Activated naive CD4-positive, alpha-beta T cell treated with anti-CD3 and anti-CD28 coated beads, Interleukin-2, amount 50 U/mL, for 72 hours (primary cell): ENCODE results near the gene RPL29. TPM values are rescaled to one million over a fixed set of nuclear protein-coding genes. Genes with fewer than 3 reads are reported as not detected.
"Not testable (repeated sequence)": the region's sequence is repeated elsewhere in the genome, so short reads cannot be mapped to it uniquely, and the experiment has no call there.

Experiments
- ATAC-seq, 2 donors: fragments of 150-1000 bp; cut with Tn5 transposase; 2 replicates each; pipeline ENCODE4 v1.10.0; 2021; ENCODE audit warnings: mild to moderate bottlenecking in 2 of 2, moderate library complexity in 2 of 2
- DNase-seq, 2 donors: peaks; one replicate each; pipeline ENCODE4 v3.0.0; 2021 to 2022; ENCODE audit warnings: low spot score in 2 of 2
- H3K27ac Mint-ChIP-seq, 2 donors: one replicate each; pipeline ENCODE4 v1.8.0; 2022; ENCODE audit warnings: mild to moderate bottlenecking in 2 of 2, mixed read lengths in 2 of 2
- H3K36me3 Mint-ChIP-seq, 2 donors: one replicate each; pipeline ENCODE4 v1.8.0; 2022; ENCODE audit warnings: mixed read lengths in 2 of 2
- H3K9me3 Mint-ChIP-seq, 2 donors: one replicate each; pipeline ENCODE4 v1.8.0; 2022; ENCODE audit warnings: mixed read lengths in 2 of 2
- total RNA-seq, 2 donors: library from RNA; stranded (reverse); gene quantifications; one replicate each; pipeline ENCODE4 v1.2.3, GENCODE V29; 2022

RPL29 gene
- total RNA-seq = 1,000 to 10,000 TPM; 1,489 to 1,761 TPM

DNA sequence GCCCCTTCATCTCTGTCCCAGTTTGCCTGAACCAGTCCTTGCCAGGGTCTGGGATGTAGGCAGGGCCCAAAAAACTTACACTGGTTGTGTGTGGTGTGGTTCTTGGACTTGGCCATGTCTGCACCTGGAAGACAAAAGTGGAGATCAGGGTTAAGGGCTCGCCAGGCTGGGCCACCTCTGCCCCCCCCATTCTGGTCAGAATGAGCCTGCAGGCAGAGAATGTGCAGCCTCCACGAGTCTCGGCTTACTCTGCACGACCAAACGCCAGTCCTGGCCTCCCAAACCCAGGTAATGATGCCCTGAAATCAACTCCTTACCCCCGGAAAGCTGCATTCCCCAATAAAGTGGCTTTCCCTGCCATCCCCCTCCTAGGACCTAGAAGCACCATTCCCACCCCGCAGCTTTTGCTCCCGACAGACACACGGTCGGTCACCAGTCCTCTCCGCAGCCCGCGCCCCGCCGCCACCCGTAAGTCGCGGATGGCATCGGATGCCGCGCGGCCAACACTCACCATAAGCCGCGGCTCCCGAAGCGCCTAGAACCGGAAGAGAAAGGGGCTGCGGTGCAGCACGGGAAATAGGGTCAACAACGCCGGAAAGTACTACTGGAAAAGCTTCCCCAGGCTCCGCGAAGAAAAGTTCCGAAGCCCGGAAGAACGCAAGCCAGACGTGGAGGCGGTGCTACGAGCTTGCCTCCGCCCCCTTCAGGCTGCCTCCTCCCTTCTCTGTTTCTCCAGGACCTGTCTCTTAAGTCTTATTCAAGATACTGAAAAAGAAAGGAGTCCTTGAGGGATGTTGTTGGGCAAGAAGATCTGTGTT, at the start of gene RPL29:
Gene RPL29 (minus strand): TSS at position 550 of the 818 bp plus-strand sequence. CDS start 434 bp downstream, at position 116.
- ATAC-seq (peak; percentile 92 to 96), DNase-seq (peak; percentile 90)
- no peaks in the 10 kb centered on the region for H3K9me3 Mint-ChIP-seq
- H3K27ac Mint-ChIP-seq = peak within 1 kb of the TSS; percentile 98 to 100
- H3K36me3 Mint-ChIP-seq = peaks cover 30 to 43% of the 10 kb centered on the region in 2 donors

DNA sequence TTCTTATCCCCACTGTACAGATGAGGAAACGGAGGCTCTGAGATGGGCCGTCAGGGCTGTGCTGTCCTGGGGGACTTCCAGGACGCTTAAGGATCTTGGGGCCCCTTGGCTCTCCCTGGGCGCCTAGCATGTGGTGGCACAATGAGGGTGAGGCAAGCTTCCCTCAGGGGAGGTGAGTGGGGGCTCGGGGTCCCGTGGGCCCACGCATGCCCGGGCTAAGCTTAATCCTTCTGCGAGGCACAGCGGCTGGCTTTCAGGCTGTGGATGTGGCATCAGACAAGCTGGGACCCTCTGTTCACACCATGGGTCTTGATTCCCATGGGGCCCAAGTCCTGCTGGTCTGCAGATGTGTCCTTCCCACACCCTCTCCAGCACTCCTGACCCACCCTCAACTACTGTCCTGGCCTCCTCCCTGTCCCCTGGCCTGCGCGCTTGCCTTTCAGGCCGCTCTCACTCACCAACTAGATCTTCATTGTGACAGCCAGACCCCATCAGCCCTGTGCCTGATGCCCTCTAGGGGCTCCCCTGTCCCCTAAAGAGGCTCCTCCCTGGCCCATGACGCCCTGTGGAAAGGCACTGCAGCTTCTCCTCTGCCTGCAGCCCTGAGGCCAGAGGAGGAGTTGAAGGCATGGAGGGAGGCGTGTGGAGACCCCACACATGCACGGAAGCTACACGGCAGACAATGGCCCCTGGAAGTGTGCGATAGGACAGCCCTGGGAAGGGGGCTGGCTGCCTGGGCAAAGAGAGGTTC, 49.3 kb upstream of the RPL29 start:
- Mint-ChIP-seq H3K27ac (peak overlapping the region; percentile 53 to 60), H3K9me3 (no peaks in the 10 kb centered on the region), H3K36me3 (no peaks in the 10 kb centered on the region)
- no peak for DNase-seq
- ATAC-seq = peak in 1 of 2 donors; percentile 12

DNA sequence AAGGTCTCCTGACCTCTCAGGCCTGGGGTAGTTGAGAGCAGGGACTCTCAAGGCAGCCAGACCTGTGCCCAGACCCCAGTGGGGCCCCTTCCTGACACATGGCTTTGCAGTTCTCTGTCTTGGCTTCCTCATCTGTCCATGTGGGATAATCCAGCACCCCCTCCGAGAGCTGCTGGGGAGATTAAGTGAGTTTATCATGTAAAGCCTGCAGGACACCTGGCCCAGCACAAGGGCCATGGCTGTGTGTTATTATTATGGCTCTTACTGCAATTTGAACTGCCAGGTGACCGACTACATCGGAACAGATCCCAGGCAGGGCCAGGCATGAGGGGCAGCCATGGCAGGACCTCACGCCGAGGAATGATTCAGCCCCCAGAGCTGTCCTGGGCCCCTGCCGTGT, 48.1 kb upstream of the RPL29 start:
- DNase-seq = no peak
- Mint-ChIP-seq H3K27ac (peak overlapping the region in 1 of 2 donors; percentile 75), H3K36me3 (no peaks in the 10 kb centered on the region), H3K9me3 (no peaks in the 10 kb centered on the region)
- no peak for ATAC-seq

DNA sequence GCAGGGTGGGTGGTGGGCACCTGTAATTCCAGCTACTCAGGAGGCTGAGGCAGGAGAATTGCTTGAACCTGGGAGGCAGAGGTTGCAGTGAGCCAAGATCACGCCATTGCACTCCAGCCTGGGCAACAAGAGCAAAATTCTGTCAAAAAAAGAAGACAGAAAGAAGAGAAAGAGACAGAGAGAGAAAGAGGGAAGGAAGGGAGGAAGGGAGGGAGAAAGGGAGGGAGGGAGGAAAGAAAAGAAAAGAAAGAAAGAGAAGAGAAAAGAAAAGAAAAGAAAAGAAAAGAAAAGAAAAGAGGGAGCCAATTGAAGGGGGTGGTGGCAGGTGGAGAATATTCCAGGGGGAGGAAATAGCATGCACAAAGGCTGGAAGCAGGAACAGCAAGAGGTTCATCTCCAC, 47.3 kb upstream of the RPL29 start:
- H3K36me3 Mint-ChIP-seq, ATAC-seq, DNase-seq, H3K9me3 Mint-ChIP-seq: not testable (repeated sequence)
- H3K27ac Mint-ChIP-seq = peak overlapping the region in 1 of 2 donors; percentile 37

DNA sequence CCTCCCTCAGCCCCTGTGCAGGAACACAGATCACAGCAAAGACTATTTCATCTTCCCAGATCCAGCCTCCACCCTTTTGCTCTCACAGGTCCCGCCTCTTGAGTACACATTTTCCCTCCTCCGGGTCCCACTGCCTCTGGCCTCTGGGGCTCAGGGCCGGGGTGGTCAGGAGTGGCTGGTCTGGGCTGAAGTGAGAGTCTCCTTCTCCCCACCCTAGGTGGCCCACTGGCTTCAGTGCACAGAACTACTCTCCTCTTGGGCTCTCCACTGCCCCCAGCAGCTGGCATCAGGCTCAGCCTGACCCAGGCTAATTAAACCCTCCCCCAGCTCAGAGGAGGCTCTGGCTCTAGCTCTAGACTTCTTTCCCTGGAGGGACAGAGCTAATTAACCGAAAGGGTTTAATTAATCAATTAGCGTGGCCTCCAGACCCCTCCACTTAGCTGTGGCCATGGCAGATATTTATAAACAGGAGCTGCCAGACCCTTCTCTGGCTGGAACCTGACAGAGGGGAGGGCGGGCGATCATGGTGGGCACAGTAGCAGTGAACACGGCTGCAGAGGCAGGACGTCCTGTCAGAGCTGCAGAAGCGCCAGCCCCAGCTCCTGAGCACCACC, 45.5 kb upstream of the RPL29 start:
- H3K36me3 Mint-ChIP-seq = no peaks in the 10 kb centered on the region
- ATAC-seq = no peak
- no peaks in the 10 kb centered on the region for H3K9me3 Mint-ChIP-seq
- peak overlapping the region; percentile 44 to 50 for H3K27ac Mint-ChIP-seq
- no peak for DNase-seq

DNA sequence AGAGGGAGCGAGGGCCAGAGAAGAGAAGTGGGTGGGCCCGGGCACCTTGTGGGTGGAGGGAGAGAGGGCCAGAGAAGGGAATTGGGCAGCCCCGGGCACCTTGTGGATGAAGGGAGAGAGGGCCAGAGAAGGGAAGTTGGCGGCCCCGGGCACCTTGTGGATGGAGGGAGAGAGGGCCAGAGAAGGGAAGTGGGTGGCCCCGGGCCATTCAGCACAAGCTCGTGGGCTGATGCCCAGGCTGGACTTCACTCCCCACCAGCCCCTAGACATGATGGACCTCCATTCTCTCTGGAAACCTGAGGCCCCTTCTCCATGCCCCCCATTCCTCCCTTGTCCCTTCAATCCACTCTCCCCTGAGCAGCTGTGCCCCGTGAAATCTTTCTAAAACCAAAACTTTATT, 44.9 kb upstream of the RPL29 start:
- Mint-ChIP-seq H3K9me3 (no peaks in the 10 kb centered on the region), H3K27ac (peak overlapping the region in 1 of 2 donors; percentile 50), H3K36me3 (no peaks in the 10 kb centered on the region)
- no peak for ATAC-seq
- no peak for DNase-seq

DNA sequence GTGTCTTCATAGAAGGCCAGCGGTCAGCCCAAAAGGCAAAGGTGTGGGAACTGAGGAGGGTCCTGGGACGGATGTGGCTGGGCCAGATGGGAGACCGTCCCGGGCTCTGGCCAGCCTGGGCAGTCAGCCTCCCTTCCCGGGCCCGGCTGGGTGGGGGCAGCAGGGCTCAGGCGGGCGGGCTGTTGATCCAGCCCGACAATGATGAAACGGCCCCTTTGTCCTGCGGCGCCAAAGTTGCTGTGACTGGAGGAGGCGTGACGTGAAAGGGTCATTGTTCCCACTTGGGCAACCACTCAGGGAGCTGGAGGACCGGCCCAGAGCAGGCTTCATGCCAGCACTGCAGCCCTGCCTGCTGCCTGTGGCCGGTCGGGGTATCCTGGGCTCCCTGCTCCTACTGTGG, 44.2 kb upstream of the RPL29 start:
- DNase-seq (no peak), ATAC-seq (no peak)
- Mint-ChIP-seq H3K27ac (no peak overlapping the region), H3K36me3 (no peaks in the 10 kb centered on the region), H3K9me3 (no peaks in the 10 kb centered on the region)

DNA sequence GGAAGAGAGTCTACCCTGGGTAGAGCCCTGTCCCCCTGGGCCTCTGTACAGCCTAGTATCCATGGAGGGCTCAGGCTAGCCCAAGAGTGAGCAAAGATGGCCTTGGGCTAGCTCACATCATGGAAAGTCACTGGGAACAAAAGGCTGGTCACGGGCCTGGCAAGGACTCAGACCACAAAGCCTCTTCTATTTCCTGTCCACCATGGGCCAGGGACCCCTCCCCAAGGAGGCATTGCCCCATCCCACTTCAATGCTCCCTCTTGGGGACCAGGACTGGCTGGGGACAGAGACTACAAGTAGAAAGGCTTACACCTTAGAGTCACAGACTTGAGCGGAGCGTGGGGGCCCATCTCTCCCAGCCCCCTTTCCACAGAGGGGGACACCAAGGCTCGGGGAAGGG, 43.7 kb upstream of the RPL29 start:
- no peaks in the 10 kb centered on the region for H3K9me3 Mint-ChIP-seq
- DNase-seq = no peak
- no peak overlapping the region for H3K27ac Mint-ChIP-seq
- no peaks in the 10 kb centered on the region for H3K36me3 Mint-ChIP-seq
- no peak for ATAC-seq

DNA sequence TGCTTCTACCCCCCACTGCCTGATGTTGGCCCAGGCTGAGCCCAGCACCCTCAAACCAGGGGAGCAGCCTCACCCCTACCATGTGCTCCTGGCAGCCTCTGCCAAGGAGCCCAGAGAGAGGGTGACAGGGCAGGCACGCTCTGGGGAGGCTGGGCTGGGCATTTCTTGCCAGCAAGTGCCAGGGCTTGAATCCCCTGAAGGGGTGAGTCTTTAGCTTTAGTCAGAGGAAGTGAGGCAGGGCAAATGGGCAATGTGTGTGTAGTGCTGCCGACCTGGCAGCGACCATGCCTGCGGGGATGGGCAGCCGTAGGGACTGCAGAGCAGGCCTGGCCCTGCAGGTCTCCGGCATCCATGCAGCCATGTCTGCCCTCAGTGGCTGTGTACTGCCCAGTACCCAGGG, 42.5 kb upstream of the RPL29 start:
- Mint-ChIP-seq H3K27ac (no peak overlapping the region), H3K9me3 (no peaks in the 10 kb centered on the region), H3K36me3 (no peaks in the 10 kb centered on the region)
- no peak for ATAC-seq
- DNase-seq = no peak

DNA sequence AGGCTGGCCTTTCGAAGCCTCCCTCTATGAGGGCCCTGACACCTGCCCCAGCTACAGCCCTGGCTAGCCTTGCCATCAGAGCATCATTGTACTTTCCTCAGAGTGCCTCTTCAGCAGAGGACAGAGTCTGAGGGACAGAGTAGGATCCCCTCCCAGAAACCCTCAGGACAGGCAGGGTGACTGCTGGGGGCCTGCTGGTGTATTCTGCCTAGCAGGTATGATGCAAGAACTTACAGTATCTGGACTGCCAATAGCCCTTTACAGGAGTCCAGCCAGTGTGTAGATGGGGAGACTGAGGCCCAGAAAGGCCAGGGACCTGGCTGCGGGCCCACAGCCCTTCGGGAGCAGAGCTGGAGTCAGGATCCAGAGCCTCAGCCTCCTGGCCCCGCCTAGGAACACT, 41.6 kb upstream of the RPL29 start:
- Mint-ChIP-seq H3K9me3 (no peaks in the 10 kb centered on the region), H3K36me3 (no peaks in the 10 kb centered on the region), H3K27ac (no peak overlapping the region)
- ATAC-seq (no peak), DNase-seq (no peak)

DNA sequence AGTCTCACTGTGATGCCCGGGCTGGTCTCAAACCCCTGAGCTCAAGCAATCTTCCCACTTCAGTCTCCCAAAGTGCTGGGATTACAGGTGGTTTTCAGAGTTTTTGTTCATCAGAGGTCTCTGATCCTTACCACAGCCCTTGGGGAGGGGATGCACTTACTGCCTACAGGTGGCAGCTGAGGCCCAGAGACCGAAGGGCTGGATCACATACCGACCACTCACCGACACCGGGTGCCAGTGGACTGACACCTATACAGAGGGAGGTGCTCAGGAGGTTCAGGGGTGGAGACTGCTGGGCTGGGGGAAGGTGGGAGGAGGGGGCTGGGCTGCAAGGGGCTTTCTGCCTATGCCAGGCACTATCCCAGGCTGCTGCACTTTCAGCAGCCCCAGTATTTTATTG, 41.1 kb upstream of the RPL29 start:
- Mint-ChIP-seq H3K9me3 (no peaks in the 10 kb centered on the region), H3K27ac (no peak overlapping the region), H3K36me3 (no peaks in the 10 kb centered on the region)
- peak in 1 of 2 donors; percentile 49 for ATAC-seq
- DNase-seq = no peak

DNA sequence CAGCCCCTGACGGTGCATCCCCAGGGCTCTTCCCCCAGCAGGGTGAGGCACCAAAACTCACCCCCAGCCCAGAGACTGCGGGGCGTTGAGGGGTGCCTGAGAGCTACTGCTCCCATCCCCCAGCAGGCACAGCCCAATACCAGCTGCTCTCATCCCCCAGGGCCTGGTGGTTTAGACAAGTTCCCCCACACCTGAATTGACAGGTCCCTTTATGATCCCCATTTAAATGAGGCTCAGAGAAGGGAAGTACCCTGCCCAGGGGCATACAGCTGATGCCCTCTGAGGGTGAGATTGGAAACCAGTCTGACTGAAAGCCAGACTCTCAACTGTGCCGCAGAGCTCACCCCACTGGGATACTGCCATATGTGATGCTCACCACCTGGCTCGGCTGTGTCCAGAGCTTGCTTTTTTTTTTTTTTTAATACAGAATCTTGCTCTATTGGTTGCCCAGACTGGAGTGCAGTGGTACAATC, 40.6 kb upstream of the RPL29 start:
- no peak for DNase-seq
- no peak overlapping the region for H3K27ac Mint-ChIP-seq
- ATAC-seq = peak in 1 of 2 donors; percentile 28
- no peaks in the 10 kb centered on the region for H3K36me3 Mint-ChIP-seq
- H3K9me3 Mint-ChIP-seq = no peaks in the 10 kb centered on the region

DNA sequence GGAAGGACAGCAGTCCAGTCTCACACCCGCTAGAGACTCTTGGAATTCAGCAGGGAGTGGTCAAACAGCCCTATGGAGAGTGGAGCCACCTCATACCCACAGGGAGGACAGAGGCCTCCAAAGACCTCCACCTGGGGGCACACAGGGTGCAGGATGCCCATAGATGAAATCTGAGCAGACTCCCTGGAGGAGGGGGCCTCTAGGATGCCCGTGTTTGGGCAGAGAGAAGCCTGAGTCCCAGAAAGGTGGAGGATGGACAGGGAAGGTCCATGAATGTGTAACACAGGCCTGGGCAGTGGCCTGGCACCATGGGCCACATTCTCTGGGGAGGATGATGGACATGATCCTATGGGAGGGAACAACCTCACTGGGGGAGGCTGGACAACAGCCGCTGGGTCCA, 39.0 kb upstream of the RPL29 start:
- H3K36me3 Mint-ChIP-seq = no peaks in the 10 kb centered on the region
- no peak for ATAC-seq
- H3K9me3 Mint-ChIP-seq = no peaks in the 10 kb centered on the region
- DNase-seq = no peak
- peak overlapping the region in 1 of 2 donors; percentile 23 for H3K27ac Mint-ChIP-seq

DNA sequence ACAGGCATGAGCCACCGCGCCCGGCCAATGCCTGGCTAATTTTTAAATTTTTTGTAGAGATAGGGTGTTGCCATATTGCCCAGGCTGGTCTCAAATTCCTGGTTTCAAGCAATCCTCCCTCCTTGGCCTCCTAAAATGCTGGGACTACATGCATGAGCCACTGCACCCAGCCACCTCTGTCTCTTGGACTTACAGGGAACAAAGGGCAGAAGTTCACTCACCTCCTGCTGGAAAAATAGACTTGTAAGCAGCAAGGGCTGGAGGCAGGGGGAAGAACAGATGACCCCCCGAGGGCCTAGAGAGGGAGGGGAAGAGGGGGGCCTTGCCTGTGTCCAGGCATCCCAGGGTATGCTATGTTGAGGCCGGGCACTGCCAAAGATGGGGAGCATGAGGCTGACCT, 38.5 kb upstream of the RPL29 start:
- ATAC-seq = no peak
- no peak for DNase-seq
- Mint-ChIP-seq H3K9me3 (no peaks in the 10 kb centered on the region), H3K36me3 (no peaks in the 10 kb centered on the region), H3K27ac (peak overlapping the region in 1 of 2 donors; percentile 23)

DNA sequence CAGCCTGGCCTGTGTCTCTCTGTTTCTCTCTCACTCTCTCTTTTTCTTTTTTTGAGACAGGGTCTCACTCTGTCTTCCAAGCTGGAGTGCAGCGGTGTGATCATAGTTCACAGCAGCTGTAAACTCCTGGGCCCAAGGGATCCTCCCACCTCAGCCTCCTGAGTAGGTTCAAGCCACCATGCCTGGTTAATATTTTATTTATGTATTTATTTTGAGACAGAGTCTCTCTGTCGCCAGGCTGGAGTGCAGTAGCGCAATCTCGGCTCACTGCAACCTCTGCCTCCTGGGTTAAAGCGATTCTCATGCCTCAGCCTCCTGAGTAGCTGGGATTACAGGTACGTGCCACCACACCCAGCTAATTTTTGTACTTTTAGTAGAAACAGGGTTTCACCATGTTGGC, 38.1 kb upstream of the RPL29 start:
- DNase-seq, H3K9me3 Mint-ChIP-seq, H3K36me3 Mint-ChIP-seq, ATAC-seq: not testable (repeated sequence)
- H3K27ac Mint-ChIP-seq = peak overlapping the region in 1 of 2 donors; percentile 23

DNA sequence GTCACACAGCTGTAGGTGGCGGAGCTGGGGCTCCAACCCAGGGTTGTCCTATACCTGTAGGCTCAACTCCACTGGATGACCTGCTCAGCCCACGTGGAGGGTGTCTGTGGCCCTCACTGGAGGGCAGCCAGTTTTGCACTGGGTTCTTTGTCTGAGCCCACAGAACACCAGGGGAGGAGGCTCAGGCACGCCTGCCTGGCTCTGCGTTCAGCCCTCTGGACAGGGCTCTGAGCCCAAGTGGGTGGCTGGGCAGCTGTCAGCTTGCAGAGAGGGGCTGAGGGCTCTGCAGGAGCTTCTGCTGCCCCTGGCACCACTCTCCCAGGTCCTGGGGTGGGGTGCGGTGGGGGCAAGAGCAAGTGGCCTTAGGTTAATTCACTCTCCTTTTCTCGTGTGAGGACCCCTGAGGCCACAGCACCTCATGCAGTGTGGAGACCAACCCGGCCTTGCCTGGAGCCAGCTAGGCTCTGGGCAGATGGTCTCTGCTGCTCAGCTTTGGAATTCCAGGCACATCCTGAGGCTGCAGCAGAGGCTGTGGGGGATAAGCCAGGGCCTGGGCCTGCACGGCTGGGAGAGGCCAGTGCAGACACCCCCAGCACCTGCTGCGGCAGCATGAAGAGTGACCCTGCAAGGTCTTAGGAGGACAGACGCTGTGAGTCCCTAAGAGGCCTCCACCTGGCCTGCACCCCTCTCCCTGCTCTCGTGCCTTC, 37.2 kb upstream of the RPL29 start:
- no peaks in the 10 kb centered on the region for H3K9me3 Mint-ChIP-seq
- H3K36me3 Mint-ChIP-seq = no peaks in the 10 kb centered on the region
- DNase-seq = no peak
- H3K27ac Mint-ChIP-seq = no peak overlapping the region
- ATAC-seq = no peak

DNA sequence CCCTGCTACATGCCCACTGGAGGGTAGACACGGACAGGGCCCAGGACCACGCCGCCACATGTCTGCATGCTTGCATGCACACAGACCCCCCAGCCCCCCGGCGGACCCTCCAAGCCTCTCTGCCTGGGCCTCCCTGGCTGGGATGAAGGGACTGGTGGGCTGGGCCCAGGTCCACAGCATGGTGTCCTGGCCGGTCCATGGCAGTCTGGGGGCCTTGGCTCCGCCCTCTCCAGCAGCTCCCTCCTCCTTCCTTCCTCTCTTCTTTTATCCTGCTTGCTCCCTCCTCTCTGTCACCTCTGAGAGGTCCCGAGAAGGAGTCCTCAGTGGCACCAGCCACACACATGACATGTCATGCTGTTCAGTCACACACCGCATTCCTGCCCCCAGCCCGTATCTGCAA, 36.2 kb upstream of the RPL29 start:
- Mint-ChIP-seq H3K36me3 (no peaks in the 10 kb centered on the region), H3K27ac (no peak overlapping the region), H3K9me3 (no peaks in the 10 kb centered on the region)
- DNase-seq (no peak), ATAC-seq (no peak)
